HG02870 (cell line): ENCODE results near the gene HSPA12B.

Experiments used
- ATAC-seq: cut with Tn5 transposase; IDR thresholded peaks from one replicate; pipeline ENCODE4 v1.9.1; 2021; ENCODE audit warnings: mild to moderate bottlenecking, moderate library complexity; ENCODE audit not compliant: unreplicated experiment

The HSPA12B gene

GRCh38 chr20:3747471-3747870, 15.0 kb downstream of the HSPA12B start:
- no peak for ATAC-seq

DNA sequence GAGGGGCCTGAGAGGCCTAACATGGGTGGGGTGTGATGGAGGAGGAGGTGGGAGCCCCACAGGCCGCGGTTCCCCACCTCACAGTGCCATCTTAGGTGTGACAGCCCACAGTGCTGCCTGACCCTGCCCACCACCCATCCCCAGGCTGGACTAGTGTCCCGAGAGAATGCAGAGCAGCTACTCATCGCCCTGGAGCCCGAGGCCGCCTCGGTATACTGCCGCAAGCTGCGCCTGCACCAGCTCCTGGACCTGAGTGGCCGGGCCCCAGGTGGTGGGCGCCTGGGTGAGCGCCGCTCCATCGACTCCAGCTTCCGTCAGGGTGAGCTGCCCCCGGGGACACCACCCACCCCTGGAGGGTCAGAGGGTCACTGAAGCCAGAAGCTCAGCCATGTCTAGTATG, 15.6 kb downstream of the HSPA12B start:
- no peak for ATAC-seq

DNA sequence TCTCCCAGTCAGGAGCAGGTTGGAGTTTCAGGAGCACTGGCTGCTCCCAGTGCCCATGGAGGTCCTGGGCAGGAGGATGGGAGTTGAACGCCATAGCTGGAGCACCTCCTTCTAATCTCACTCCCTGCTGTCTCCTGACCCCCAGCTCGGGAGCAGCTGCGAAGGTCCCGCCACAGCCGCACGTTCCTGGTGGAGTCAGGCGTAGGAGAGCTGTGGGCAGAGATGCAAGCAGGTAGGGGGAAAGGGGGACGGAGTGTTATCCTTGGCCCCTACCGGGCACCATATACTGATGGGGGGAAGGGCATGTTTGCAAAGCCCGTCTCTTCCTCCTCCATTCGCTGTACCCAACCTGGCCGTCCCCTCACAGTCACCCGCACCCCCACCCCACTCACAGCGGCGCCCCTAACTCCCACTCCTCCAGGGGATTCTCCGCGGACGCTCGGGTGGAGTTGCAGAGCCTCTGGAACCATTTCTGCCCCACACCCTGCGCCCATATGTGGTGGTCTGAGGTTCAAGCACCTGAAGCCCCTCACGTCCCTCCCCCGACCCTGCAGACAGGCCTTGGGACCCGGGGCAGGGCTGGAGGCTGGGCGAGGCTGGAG, 16.7 kb downstream of the HSPA12B start:
- no peak for ATAC-seq

DNA sequence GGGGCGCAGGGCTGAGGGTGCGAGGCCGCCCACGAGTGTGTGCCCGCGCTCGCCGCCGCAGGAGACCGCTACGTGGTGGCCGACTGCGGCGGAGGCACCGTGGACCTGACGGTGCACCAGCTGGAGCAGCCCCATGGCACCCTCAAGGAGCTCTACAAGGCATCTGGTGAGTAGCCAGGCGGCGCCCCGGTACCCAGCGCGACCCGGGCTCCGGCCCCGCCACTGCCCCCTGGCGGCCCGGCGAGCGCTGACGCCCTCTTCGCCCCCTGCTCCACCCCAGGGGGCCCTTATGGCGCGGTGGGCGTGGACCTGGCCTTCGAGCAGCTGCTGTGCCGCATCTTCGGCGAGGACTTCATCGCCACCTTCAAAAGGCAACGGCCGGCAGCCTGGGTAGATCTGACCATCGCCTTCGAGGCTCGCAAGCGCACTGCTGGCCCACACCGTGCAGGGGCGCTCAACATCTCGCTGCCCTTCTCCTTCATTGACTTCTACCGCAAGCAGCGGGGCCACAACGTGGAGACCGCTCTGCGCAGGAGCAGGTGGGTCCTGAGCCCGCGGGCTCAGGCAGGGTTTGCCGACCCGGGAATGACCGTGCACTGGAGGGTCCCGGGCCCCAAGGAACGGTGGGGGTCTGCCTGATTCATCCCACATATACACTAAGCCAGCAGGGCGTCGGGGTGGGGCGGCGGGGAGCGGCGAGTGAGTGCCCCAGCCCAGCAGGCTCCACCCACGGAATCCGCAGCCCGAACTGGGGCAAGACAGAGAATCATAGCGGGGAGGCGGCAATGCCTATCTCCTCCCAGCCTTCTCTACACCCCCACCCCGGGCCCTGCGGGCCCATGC, 17.4 kb downstream of the HSPA12B start:
- no peak for ATAC-seq

DNA sequence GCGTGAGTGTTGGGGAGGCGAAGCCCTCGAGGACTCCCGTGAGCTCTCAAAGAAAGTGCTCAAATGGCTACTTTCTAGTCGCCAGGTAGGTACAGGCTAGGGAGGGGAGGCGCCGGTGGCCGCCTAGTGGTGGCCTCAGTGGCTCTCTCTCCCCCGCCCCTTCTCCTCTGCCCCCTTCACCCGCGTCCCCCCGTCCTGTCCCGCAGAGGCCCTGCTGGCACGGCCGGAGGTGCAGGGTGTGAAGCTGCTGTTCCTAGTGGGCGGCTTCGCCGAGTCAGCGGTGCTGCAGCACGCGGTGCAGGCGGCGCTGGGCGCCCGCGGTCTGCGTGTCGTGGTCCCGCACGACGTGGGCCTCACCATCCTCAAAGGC, 18.8 kb downstream of the HSPA12B start:
- no peak for ATAC-seq

DNA sequence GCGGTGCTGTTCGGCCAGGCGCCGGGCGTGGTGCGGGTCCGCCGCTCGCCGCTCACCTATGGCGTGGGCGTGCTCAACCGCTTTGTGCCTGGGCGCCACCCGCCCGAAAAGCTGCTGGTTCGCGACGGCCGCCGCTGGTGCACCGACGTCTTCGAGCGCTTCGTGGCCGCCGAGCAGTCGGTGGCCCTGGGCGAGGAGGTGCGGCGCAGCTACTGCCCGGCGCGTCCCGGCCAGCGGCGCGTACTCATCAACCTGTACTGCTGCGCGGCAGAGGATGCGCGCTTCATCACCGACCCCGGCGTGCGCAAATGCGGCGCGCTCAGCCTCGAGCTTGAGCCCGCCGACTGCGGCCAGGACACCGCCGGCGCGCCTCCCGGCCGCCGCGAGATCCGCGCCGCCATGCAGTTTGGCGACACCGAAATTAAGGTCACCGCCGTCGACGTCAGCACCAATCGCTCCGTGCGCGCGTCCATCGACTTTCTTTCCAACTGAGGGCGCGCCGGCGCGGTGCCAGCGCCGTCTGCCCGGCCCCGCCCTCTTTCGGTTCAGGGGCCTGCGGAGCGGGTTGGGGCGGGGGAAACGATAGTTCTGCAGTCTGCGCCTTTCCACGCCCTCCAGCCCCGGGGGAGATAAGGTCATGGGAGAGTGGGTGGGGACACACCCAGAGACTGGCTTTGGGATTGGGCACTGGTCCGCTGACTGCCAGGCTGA, 19.3 kb downstream of the HSPA12B start:
- ATAC-seq: no peak

DNA sequence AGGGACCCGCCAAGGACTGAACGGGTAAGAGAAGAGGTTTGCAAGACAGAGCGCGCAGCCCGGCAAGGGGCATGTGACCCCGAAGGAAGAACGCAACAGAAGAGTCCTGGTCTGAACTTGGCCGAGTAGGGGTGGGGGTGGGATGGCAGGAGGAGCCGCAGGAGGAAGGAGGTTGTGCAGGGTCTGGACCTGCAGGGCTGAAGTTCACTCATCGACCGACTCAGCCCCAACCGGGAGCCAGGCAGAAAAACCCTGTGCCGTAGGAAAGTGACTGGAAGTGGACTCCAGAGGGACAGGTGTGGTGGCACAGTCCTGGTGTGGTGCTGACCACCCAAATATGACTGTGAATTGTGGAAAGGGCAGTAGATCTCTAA, 19.9 kb downstream of the HSPA12B start:
- no peak for ATAC-seq

DNA sequence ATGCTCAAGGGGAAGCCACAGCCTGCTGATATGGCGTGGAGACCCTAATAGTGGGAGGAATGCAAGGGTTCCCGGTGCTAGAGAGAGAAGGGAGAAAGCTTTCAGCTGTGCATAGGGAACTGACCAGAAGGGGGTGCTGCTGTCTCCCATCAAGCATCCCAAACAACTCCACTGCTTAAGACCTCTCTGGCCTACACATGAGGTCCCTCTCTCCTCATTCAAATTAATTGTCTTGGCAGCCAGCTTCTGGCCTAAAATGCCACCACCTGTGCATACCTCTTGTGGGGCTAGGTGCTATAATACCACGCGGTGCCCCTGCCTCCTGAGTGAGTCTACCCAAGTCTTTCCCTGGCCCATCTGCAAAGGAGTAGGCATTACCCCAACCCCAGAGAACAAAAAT, 20.6 kb downstream of the HSPA12B start:
- ATAC-seq: no peak

- no peak for ATAC-seq
Observed at GRCh38 chr20:3753501-3754275, 21.2 kb downstream of the HSPA12B start.

DNA sequence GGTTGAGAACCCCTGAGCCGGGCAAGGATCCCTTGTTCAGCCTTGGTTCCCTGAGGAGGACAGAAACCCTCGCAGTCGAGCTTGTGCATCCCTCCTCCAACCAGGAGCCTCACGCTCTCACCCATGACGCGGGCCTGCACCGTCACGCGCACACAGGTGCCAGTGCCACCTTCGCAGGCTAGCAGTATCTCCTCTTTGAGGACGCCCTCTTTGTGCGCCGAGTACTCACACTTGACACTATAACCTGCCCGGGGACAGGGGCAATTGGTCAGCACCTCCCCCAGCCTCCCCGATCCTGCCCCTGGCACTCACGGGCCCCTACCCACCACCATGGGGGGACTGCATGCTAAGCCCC, 21.8 kb downstream of the HSPA12B start:
- no peak for ATAC-seq

DNA sequence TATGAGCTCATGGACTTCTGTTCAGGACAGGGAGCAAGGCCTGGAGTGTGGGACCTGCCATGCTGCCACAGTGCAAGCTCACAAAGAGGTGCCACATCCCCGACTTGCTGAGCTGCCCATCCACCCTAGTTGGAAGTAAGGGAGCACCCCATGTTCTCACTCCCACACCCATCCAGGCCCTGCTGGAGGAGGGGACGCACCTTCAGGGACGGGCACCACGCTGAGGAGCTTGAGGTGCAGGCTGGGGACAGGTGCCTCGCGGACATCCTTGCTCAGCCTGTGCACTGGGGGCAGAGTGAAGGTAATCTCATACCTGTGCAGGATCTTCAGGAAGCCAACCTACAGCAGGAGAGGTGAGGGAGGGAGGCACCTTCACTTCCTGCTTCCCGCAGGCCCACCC, 22.8 kb downstream of the HSPA12B start:
- no peak for ATAC-seq

DNA sequence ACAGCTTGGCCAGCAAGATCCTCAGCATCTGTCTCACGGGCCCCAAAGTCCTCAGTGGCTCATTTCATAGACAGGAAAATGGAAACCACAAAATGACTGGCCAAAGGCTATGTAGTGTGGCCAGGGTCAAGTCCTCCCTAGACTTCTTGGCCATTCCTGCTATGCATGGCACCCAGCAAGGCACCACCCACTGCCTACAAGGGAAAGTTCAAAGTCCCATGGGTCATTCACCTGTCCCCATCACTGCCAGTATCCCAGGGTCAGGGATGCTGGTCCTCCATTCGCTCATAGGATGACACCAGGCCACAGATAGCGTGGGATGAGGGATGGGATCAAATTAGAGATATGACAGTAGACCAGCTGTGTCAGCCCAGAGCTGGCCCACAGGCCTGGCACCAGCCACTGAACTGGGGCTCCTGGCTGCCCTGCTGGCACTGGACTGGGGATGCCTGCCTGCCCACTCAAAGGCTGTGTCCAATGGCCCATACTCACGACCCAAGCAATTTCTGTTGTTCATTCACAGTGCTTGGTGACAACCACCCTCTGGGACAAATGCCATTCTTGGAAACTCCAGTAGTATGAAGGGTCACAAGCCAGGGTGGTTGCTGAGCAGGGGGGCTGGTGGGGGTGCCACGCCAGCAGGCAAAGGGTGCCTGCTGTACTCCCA, 23.5 kb downstream of the HSPA12B start:
- ATAC-seq: no peak

DNA sequence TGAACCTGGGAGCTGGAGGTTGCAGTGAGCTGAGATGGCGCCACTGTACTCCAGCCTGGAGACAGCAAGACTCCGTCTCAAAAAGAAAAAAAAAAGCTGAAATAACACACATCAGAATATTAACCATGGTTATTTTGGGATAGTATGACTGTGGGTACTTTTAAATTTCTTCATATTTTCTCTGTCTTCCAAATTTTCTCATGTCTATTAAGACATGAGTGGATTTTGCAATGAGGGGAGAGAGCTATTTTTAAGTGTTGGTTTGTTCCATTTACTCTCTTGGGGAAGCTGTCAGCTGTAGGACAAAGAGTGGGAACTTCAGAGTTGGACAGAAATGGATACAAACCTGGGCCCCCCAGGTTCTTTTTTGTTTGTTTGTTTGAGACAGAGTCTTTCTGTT, 24.8 kb downstream of the HSPA12B start:
- ATAC-seq: no peak

- no peak for ATAC-seq
Observed at GRCh38 chr20:3758566-3758965, 26.1 kb downstream of the HSPA12B start.

DNA sequence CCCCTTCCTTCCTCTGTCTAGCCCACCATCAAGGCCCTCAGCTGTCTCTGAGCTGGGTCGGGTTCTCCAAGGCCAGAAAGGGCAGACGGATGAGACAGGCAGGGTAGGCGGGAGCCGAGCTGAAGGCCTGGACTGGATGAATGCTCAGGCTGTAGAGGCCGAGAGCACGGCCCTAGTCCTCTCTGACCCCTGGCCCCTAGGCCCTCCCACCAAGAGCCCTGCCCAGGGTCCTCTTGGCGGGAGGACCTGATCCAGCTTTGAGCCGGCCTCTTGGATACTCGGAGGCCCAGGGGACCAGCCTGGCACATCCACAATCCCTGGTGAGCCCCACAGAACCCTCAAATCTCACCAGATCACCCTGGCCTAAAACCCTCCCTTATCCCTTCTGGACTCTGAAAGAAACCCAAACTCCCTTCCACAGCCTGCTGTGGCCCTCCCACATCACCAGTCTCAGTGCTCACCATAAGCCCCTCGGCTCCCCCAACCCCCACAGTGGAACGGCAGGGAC, 26.9 kb downstream of the HSPA12B start:
- no peak for ATAC-seq

DNA sequence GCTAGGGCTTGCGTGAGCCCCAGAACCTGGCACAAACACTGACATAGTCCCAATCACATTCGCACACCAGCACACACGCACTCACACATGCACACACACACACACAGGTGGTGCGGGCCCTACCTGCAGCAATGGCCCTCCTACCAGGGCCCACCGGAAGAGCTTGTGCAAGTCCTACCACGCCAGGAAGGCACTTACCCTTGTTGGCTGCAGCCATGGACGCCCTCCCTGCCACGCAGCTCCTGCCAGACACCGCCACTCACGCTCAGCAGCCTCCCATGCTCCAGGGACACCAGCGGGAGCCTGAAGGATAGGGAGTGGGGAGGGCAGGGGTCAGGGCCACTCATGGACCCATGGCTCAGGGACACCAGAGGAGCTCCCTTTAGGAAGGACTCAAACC, 27.4 kb downstream of the HSPA12B start:
- no peak for ATAC-seq

DNA sequence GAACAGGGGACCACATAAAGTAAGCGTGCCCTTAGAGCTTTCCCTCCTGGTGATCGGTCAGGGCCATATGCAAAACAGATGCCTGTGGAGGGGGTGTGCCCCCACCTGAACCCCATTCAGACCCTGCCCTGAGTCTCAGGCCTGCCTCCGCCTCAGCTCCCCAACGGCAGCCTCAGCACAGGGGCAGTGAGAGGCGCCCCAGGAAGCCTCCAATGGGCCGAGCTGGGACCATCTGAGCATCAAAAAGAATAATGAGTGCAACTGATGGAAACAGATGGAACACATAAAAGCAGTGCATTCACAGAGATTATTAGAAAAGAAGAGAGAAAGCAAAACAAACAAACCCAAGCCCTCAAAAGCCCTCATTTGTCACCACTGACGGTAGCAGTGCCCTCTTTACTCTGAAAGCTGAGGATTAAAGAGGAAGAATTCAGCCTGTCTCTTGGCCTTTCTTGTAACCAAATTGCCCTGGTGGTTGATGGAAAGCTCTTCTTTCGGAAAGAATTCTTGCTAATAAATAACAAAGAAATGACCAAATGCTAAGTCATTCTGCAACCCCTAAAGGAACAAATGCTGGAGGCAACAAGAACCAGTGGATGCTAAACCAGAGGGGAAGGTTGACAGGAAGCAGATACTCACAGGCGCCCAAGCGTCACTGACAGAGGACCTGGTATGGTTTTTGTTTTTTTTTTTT, 28.3 kb downstream of the HSPA12B start:
- no peak for ATAC-seq

GRCh38 chr20:3763671-3764601, 31.5 kb downstream of the HSPA12B start:
- ATAC-seq: no peak

DNA sequence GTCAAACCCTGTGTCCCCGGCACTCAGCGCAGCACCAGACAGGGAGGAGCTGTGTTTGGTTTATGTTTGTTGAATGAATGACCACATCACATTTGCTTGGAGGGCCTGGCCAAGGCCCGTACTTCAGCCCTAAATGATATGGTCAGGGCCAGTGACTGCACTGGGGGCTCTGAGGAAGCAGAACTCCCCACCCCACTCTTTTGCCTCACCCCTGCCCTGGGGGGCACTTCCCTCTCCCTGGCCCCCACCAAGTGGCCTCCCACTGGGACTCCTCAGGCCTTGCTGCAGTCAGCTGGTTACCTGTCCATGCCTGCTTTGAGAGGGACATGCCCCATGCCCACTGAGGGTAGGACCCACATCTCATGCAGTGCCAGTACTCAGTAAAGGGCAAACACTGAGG, 32.2 kb downstream of the HSPA12B start:
- no peak for ATAC-seq
